CD4-positive, alpha-beta T cell treated with Interferon alpha-2 for 1 hour (primary cell): ENCODE measurements around the gene ZNF709.
"Not testable (repeated sequence)": the region's sequence is repeated elsewhere in the genome, so short reads cannot be mapped to it uniquely, and the experiment has no call there.

Experiments used
- DNase-seq, 2 donors: peaks; one replicate each; pipeline ENCODE4 v3.0.0-alpha.2; 2020 to 2022

The ZNF709 gene

DNA sequence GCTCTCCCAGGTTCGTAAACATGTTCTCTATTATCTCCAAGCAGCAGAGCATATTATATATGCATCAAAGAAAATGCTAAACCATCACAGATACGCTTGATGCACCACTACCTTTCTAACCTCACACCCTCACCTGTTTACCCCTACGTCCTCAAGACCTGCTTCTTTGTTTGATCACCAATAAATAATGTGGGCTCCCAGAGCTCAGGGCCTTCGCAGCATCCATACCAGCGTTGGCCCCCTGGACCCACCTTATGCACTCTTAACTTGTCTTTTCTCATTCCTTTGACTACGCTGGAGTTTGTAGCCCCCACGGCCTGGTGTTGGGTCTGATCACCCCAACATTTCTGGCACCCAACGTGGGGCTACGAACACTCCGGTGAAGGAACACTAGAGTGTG is 33.8 kb downstream of the ZNF709 start:
- DNase-seq = no peak

DNA sequence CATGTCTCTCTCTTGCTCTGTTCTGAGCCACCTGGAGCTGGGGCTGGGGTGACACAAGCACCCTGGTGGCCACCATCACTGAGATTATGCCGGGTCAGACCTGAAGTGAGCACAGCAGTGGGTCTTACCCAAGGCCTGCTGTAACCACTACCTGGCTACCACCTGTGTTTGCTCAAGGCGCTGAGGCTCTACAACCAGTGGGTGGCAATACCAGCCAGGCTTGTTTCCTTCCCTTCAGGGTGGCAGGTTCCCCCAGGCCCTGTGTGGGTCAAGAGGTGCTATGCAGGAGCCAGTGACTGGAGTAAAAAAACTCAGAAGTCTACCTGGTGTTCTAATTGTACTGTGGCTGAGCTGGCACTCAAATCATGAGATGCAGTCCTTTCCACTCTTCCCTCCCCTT is 35.8 kb downstream of the ZNF709 start:
- no peak for DNase-seq

DNA sequence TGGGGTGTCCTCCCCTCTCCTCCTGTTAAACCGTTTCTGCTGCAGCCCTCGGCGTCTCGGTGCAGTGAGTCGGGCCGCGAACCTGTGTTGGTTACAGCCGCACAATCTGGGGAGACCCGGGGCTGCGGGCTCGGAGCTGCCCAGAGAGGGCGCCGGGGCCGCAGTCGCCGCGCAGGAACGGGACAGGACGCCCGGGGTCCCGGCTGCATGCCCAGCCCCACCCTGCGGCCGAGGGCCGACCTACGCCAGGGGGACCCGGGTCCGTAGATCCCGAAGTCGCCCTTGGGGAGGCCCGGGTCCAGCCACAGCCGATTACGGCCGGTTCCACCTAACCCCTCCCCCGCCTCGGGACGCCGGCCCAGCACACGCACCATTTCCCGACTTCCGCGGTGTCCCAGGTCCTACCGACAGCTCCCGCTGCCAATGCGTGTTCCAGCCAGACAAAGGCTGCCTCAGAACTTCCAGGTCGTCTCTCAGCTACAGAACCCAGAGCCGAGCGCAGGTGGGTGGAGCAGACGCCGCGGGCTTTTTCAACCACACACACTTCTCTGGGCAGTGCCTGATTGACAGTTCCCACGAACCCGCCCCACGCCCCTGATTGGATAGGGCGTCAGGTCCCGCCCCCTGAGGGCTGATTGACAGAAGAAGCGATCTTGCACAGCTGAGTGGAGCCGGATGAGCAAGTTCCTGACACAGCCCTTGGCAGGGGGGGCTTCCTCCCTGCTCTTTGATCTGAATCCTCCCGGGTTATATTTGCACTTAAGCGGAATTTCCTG is 43.9 kb downstream of the ZNF709 start, which contains the start of gene ZNF443:
Gene ZNF443 (minus strand): TSS at position 481 of the 776 bp plus-strand sequence. CDS start 107 bp downstream, at position 374.
- peak; percentile 97 to 98 for DNase-seq

DNA sequence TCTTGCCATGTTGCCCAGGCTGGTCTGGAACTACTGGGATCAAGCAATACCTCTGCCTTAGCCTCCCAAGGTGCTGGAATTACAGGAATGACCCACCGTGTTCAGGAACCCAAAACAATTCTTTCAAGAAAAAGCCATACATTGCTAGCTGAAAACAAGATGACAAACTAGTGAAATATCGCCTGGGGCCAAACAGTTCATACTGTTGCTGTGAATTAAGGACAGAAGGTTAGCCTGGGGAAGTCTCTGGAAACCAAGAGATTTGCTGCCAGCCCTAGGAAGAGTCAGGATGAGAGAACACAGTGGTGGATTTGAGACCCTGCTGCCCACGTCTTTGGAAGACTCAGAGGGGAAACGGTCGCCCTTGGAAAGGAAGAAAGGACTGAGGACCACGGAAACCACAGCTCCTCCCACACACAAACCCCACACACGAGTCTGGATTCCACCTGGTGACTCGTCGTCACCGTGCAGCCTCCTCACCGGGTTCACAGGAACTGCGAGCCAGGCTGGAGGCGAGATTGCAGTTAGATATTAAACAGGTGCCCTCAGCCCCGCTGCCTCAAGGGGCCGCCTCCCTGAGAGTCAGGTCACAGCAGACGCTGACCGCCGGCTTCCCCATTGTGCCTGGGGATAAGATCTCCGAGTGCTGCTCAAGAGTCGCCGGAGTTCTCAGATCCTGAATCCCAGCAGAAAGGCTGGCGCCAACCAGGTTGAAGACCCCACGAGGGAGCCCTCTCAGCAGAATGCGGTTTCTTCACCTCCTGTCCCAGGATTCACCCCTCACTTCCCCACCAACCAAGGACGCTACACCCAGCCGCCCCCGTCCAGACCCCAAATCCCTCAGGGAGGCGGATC is 44.7 kb downstream of the ZNF709 start:
- peak; percentile 2 to 43 for DNase-seq

DNA sequence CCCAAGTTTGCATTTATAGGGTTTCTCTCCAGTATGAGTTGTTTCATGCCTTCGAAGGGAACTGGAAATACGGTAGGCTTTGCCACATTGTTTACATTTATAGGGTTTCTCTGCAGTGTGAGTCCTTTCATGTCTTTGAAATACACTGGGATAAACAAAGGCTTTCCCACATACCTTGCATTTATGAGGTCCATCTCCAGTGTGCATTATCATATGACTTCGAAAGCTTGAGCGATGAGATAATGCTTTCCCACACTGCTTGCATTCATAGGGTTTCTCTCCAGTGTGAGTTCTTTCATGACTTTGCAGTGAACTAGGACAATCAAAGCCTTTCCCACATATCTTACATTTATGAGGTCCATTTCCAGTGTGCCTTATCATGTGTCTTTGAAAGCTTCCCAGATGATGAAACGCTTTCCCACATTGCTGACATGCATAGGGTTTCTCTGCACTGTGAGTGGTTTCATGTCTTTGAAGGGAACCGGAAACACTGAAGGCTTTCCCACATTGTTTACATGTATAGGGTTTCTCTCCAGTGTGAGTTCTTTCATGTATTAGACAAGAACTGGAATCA is 53.8 kb downstream of the ZNF709 start:
- DNase-seq = not testable (repeated sequence)

DNA sequence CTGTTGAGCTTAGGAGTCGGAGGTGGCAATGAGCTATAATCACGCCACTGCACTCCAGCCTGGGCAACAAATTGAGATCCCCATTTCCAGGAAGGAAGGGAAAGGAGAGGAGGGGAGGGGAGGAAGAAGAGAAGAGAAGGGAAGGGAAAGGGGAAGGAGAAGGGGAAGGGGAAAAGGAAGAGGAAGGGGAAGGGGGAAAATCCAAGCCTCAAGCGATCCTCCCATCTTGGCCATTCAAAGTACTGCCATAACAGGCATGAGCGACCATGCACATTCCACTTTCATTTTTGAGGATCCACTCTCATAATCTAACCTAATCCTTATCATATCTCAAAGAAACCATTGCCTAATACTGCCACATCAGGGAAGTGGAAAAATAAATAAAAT is 58.7 kb downstream of the ZNF709 start:
- no peak for DNase-seq

DNA sequence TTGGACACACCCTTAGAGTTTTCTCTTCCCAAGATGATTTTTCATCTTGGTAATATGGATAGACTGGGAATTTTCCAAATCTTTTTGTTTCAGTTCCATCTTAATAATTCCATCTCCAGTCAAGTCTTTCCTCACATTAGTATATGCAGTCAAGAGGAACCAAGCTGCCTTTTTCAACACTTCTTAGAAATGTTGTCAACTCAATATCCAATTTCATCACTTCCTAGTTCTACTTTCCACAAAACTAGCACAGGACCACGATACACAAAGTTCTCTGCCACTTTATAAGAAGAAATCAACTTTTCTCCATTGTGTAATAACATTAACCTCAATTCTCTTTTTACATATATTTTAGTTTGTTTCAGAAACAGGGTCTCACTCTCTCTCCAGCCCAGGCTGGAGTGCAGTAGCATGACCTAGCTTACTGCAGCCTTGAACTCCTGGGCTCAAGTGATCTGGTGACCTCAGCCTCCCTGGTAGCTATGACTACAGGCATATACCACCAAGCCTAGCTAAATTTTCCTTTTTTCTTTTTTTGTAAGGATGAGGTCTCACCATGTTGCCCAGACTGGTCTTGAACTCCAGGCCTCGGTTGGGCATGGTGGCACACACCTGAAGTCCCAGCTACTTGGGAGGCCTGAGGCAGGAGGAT is 59.3 kb downstream of the ZNF709 start:
- DNase-seq = no peak

DNA sequence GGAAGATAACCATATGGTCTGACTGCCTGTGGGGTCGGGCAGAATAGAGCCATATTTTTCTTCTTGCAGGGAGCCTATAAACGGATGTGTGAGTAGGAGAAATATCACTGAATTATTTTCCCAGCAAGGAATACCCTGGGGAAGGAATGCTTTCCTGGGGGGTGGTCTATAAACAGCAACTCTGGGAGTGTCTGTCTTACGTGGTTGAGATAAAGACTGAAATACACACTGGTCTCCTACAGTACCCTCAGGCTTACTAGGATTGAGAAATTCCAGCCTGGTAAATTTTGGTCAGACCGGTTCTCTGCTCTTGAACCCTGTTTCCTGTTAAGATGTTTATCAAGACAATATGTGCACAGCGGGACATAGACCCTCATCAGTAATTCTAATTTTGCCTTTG is 67.3 kb downstream of the ZNF709 start:
- not testable (repeated sequence) for DNase-seq

DNA sequence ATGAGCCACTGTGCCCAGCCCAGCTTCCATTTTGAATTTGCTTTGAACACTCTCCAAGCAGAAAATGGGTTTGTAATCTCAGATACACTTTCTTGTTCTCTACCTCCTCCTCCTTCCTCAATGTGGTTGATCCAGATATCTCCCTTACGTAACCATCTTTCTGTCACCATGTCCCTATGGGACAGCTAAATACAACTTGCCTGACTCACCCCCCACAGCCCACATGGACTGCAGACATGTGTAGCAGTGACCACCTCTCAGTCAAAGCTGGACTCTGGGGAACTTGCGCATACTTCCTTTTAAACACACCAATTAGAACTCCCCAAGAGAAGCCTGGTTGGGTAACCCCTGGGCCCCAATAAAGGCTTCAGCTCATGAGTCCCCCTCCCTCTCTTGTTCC is 72.7 kb downstream of the ZNF709 start:
- no peak for DNase-seq
